Hippocampal formation (tissue), 2 donors: ENCODE data around the gene LMO1.

ENCODE experiments used
- DNase-seq, 2 donors: peaks; one replicate each; lab custom pipeline; 2025; lab: John Stamatoyannopoulos, UW

The LMO1 gene

DNA sequence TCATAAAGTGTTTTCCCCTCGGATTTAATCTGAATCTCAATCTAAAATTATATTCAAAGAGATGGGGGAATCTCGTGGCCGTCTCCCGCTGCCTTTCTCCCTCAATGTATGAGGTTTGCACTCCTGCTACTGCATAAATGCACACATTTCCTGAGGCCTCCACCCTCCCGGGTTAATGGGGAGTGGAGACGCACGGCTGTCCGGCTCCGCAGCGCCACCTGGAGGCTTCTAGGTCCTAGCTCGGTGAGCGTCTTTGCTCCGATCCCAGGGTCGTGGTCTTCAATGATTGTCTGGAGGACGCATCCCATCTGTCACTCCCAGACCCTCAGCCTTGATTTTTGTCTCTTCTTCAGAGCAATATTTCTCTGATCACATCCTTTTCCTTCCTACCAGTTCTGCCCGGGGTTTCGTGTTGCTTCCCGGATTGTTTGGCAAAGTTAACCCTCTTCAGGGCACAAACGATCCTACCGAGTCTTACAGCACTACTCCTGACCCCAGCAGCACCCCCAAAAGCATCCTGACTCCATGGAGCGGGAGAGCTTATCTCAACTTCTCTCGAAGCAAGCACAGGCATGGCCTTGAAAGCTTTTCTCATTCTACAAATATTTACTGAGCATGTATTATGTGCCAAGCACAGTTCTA, at the start of gene LMO1:
LMO1 (minus strand) TSS at position 110 of the 642 bp plus-strand sequence. CDS start 516 bp downstream, outside the sequence.
- DNase-seq = peak; percentile 47 to 68

GRCh38 chr11:8312986-8313385, 49.3 kb upstream of the LMO1 start:
- DNase-seq = no peak

DNA sequence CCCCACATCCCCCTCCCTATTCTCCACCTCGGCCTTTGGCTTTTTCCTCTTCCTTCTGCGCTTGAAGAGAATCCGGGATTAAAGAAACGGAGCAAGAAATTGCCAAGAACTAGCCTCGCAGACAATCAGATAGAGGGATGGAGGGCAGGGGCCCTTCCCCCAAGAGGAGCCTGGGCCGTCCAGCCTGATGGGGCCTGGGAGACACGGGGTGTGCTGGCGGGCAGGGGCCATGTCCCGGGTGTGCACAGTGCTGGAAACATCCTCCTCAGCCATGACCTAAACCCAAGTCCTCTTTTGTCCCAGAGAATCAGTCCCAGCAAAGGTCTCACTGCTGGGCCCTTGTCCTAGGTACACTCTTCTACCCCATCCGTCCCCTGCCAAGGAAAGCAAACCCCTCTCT, 47.7 kb upstream of the LMO1 start:
- DNase-seq = no peak

GRCh38 chr11:8310743-8311298, 47.1 kb upstream of the LMO1 start:
- no peak for DNase-seq

DNA sequence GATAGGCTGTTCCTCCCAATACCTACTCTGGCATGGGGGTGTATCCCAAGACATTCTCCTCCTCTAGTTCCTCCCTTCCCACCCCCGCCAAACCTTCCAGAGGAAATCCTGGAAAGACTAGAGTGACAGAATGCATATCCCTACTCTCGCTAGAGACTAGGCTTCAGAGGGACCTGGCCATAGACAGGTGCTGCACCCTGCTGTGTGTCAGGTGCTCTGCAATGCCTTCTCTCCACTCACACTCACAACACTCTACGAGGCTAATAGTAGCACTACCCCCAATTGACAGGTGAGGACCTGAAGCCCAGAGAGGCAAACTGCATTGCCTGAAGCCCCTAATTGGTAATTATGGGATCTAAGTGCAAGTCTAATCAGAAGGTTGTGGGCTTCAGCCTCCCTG, 46.2 kb upstream of the LMO1 start:
- no peak for DNase-seq

DNA sequence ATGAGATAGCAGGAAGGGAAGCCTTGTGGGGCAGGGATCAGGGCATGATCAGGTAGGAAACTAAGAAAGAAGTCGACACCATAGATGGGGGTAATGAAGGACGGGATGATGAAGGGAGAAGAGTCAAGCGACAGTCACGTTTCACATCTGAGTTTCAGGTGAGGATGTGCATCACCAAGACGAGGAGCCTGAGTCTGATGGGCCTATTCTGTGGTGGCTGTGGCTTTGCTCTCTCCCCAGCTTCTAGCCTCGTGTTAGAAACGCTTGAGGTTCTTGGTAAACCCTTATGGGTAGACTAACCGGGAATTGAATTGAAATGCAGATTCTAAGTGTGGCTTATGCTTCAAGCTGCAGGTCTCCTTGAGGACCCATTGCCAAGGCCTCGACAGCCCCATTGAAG, 45.6 kb upstream of the LMO1 start:
- DNase-seq = no peak

- DNase-seq = no peak
Measured at GRCh38 chr11:8307601-8308000, 43.9 kb upstream of the LMO1 start.

GRCh38 chr11:8301622-8302021, 37.9 kb upstream of the LMO1 start:
- no peak for DNase-seq

DNA sequence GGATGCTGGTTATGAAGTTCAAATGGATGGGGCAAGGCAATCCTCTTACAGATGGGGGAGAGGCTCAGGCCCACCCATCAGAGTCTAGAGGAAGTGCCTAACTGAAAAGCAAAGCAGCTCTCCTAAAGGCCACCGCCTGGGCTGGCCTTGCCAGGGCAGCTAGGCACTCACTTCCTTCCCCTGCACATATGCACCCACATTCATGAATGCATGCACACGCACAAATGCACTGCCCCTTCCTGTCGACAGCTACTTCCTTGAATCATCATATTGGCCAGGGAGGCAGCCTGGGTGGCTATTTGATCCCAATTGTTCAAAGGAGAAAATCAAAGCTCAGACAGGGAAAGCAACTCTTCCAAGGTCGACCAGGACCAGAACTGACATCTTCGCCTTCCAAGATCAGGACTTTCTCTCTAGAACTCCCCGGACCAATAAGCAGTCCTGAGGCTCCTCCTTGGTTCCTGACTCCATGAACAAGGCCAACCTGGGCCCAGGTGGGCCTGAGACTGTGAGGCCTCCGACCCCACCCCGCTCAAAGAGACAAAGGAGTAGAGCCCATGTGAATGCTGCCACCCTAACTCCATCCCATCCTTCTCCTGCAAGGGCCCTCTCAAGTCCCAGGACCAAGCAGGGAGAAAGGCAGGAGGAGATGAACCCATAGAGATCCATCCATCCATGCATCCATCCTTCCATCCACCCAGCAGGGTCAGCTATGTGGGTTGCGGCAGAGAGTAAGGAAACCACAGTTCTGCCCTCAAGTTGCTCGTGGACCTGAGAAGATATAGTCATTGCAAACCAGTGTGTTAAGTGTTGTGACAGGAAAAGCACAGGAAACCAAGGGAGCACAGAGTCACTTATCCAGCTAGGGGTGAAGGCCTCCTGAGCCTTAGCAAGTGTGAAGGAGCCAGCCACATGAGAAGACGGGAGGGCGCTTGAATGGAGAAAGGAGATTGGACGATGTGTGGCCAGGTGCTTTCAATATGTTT, 35.4 kb upstream of the LMO1 start:
- DNase-seq = no peak

DNA sequence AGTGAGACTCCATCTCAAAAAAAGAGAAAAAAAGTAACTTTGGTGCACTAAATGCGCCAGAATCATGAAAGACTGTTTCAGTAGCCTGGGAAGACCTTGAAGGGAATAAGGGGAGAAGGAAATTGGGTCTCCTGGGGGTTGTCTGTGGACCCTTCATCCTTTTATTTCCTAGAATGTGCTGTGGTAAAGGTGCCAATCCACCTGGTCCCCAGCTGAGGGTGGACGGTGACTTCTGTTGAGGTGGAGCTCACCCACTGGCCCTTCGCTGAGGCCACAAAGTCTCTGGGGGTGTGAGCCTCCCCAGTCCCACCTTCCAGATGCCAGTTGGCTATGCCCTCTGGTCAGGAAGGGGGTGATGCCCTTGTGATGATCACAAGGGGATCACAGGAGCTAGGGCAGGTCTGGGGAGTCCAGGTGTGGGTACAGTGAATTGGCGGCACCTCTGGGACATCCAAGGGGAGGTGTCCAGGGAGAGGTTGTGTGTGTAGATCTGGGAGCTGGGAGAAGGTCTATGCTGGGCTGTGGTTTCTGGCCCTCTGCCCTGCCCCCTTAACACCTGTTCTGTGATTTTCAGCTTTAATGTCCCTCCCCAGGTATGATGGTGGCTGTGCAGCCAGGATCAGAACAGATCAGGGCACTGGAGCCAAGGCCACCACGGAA, 34.2 kb upstream of the LMO1 start:
- DNase-seq = no peak

DNA sequence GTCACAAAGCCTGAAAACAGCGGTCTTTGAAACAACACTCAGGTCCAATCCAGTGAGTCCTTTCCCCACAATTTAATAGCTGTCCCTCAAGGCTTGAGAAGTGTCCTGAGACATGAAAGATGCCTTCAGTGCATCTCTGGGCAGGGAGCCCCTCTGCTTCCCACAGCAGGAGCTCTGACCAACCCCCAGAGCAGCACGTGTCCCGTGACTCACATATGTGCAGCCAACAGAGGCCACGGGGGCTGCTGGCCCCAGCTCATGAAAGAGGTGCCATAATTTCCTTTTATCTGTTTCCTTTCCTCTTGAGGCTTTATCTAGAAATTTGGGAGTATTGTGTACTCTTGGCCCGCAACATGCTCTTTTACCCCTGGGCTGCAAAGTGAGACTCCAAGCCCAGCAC, 33.2 kb upstream of the LMO1 start:
- DNase-seq = no peak

GRCh38 chr11:8296038-8296649, 32.5 kb upstream of the LMO1 start:
- no peak for DNase-seq

- no peak for DNase-seq
Measured at GRCh38 chr11:8294251-8294935, 30.7 kb upstream of the LMO1 start.

DNA sequence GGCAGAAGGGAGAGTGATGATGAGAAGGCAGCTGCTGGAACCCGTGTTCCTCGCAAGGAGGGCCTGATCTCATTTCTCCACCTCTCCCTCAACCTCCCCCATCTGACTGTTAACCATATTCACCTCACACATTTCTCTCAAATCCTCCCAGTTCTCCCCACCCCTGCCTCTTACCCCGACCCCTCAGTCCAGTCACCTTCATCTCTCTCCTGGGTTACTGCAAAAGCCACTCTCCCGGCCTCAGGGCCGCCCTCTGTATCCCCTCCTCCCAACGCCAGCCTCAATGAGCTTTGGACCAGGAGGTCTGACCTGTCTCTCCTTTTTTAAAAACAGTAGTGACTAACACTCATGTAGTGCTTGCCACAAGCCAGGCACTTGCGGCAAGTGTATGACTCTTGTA, 29.5 kb upstream of the LMO1 start:
- no peak for DNase-seq

DNA sequence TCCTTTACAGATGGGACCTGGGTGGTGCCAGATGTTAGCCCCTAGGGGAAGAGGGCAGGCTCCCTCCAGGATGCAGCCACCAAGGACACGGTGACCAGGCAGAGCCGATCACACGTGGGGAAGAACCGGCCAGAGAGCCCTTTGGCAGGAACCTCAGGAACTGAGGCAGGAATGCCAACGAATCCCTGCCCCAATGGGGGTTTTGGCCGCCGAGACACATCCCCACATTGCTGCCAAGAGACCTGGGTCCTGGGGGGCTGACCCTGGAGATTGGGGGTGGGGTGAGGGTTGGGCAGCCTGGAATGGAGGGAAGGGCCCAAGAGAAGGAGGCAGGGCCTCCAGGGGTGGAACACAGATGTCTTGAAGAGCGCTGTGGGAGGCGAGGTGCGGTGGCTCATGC, 28.7 kb upstream of the LMO1 start:
- no peak for DNase-seq

DNA sequence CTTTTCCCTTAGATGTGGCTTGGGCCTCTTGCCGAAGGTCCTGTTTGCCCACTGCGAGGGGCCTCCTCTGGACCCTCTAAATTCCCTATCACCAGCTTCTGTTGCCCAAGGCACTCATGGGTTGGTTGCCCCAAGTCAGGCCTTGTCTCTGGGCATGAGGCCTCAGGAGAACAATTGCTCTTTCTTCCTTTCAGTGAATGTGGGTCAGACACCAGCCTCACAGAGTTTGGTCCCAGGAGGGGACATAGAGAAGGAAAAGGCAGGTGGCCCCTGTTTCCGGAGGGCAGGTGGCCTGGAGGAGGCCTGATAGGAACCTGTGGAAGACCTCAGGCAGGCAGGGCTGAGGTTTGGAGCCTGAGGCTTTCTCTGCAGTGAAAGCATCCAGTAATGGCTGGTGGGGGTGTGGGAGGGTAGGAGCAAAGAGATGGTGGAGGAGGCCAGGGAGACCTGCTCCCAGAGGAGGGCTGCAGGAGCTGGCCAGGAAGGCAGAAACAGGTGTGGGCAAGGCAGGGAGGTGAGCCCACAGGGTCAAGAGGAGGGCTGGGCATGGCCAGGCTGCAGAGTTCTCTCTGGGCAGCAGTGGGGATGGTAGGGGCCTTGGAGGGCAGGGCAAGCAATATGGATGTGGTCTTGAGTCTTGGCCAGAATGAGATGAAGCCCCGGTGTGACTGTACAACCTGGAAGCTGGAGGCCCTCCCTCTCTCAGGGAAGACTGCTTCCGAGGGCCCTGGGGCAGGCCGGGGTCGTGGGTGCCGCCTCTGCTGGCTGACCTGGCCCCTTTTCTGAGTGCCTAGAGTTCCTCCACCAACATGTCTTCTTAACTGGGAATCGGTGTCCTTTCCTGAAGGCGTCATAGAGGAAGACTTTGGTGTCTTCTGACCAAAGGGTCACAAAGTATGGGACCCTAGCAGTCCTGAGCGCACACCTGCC, 28.0 kb upstream of the LMO1 start:
- no peak for DNase-seq

DNA sequence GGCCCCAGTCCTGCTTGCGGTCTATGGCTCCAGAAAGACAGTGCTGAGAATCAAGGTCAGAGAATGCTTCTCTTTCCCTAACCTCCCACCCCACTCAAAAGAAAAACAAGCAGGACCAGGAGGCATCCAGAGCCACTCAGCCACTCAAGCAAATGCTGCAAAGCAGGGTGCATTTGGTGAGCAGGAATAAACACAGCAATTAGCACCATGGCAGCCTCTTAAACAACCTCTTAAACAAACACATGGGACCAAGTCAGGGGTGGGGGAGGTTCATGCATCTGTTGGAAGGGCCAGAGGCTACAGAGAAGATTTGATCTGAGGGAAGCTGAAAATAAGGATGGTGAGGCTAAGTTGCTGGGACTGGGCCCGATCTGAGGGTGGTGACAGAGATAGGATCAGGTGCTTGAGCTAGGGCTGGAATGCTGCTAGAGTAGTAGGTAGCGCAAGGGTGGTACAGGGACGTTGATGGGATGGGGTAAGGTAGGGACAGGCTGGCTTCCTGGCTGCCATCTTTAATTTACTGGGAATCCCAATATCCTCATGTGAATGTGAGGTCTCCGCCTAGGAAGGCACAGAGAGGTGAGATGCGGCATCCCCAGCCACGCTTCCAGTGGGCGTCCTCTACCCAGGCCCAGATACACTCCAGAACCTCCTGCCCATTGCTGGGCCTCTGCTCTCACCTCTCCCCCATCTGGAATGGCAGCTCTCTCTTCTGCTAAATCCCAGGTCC, 26.6 kb upstream of the LMO1 start:
- no peak for DNase-seq

- DNase-seq = no peak
Measured at GRCh38 chr11:8289492-8289918, 25.8 kb upstream of the LMO1 start.

DNA sequence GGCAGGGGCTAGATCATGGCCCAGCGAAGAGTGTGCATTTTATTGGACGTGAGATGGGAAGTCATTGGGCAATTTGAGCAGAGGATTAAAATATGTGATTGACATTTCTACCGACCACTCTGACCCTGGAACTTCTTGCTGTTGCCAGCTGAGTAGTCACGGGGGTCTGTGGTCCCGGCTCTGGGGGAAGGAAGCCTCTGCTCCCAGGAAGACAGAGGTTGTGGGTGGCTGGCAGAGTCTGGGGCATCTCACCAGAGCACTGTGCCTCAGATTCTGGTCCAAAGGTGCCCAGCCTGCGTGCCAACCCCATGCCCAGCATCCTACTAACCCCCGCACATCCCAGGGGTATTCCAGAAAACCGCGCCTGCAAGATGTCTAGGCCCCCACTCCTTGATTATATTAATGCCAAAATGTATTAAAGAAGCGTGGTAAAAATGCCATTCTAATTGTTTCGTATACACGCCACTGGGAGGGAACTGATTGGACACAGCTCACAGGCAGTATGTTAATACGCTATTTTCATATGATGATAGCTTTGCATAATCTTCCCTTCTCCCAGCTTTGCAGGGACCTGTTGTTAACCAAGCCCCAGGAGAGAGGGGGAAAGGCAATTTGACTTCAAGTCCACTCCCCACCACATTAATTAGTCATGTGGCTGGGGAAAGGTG, 25.3 kb upstream of the LMO1 start:
- DNase-seq = no peak
